Liver (tissue), 9 donors: Measurements from ENCODE around the gene PAPOLG. TPM values are rescaled to one million over a fixed set of nuclear protein-coding genes. Genes with fewer than 3 reads are reported as not detected.
"Not testable (repeated sequence)": the region's sequence is repeated elsewhere in the genome, so short reads cannot be mapped to it uniquely, and the experiment has no call there.

ENCODE experiments used
- DNase-seq: peaks from one replicate; pipeline ENCODE4 v3.0.0-alpha.2; 2017; ENCODE audit warnings: low spot score
- H3K27ac ChIP-seq, 2 donors: one replicate each; pipeline ENCODE4 v1.7.0; 2013; ENCODE audit warnings: inconsistent platforms in 2 of 2, low read length in 2 of 2, control low read depth in 1 of 2, low read depth in 1 of 2, mild to moderate bottlenecking in 1 of 2
- H3K27me3 ChIP-seq, 4 donors: one replicate each; pipeline versions ENCODE4 v1.6.1 to v1.7.0; 2013; ENCODE audit warnings: low read length in 3 of 4, inconsistent platforms in 1 of 4, mild to moderate bottlenecking in 1 of 4, moderate library complexity in 1 of 4; ENCODE audit not compliant: control insufficient read depth in 4 of 4, insufficient read depth in 4 of 4
- H3K36me3 ChIP-seq, 4 donors: one replicate each; pipeline versions ENCODE4 v1.6.1 to v1.7.0; 2013; ENCODE audit warnings: low read length in 3 of 4, mild to moderate bottlenecking in 3 of 4, low read depth in 1 of 4, moderate library complexity in 1 of 4; ENCODE audit not compliant: control insufficient read depth in 4 of 4, insufficient read depth in 3 of 4
- H3K4me1 ChIP-seq, 4 donors: one replicate each; pipeline versions ENCODE4 v1.6.1 to v1.7.0; 2013; ENCODE audit warnings: low read length in 3 of 4, mild to moderate bottlenecking in 3 of 4, moderate library complexity in 1 of 4; ENCODE audit not compliant: control insufficient read depth in 4 of 4, insufficient read depth in 4 of 4
- H3K4me3 ChIP-seq, 3 donors: one replicate each; pipeline versions ENCODE4 v1.6.1 to v1.7.0; 2013; ENCODE audit warnings: low read length in 3 of 3, control low read depth in 1 of 3, low read depth in 1 of 3, mild to moderate bottlenecking in 1 of 3
- H3K9ac ChIP-seq, 2 donors: one replicate each; pipeline ENCODE4 v1.7.0; 2013; ENCODE audit warnings: low read length in 2 of 2, mild to moderate bottlenecking in 2 of 2, moderate library complexity in 2 of 2, control low read depth in 1 of 2, low read depth in 1 of 2
- H3K9me3 ChIP-seq, 4 donors: one replicate each; pipeline versions ENCODE4 v1.6.1 to v1.7.0; 2013; ENCODE audit warnings: low read length in 3 of 4; ENCODE audit not compliant: control insufficient read depth in 4 of 4
- EGR1 ChIP-seq, 2 donors: IDR thresholded peaks; 2 replicates each; pipeline ENCODE4 v1.6.1; 2016 to 2018; ENCODE audit warnings: antibody characterized with exemption in 2 of 2, low read depth in 2 of 2
- FOXA1 ChIP-seq: IDR thresholded peaks from 2 replicates; pipeline ENCODE4 v1.6.1; 2016; ENCODE audit warnings: antibody characterized with exemption
- HNF4G ChIP-seq: IDR thresholded peaks from 2 replicates; pipeline ENCODE4 v1.6.1; 2016; ENCODE audit warnings: antibody characterized with exemption
- JUND ChIP-seq, 2 donors: IDR thresholded peaks; 2 replicates each; pipeline ENCODE4 v1.6.1; 2016; ENCODE audit warnings: antibody characterized with exemption in 2 of 2
- MAX ChIP-seq: IDR thresholded peaks from 2 replicates; pipeline ENCODE4 v1.6.1; 2016; ENCODE audit warnings: antibody characterized with exemption
- RAD21 ChIP-seq, 2 donors: IDR thresholded peaks; 2 replicates each; pipeline ENCODE4 v1.6.1; 2016; ENCODE audit warnings: antibody characterized with exemption in 2 of 2, mild to moderate bottlenecking in 2 of 2
- RXRA ChIP-seq, 2 donors: IDR thresholded peaks; 2 replicates each; pipeline ENCODE4 v1.6.1; 2017 to 2018; ENCODE audit warnings: antibody characterized with exemption in 2 of 2, mild to moderate bottlenecking in 1 of 2
- TAF1 ChIP-seq: conservative IDR thresholded peaks from 2 replicates; pipeline ENCODE4 v1.6.1; 2016; ENCODE audit warnings: antibody characterized with exemption, mild to moderate bottlenecking
- YY1 ChIP-seq: IDR thresholded peaks from 2 replicates; pipeline ENCODE4 v1.6.1; 2016; ENCODE audit warnings: antibody characterized with exemption, mild to moderate bottlenecking
- WGBS: extraction: QIAGEN DNeasy Blood & Tissue Kit; methylation state at CpG from one replicate; pipeline ENCODE4 v1.1.7; 2013; 5-methylcytosine and 5-hydroxymethylcytosine counted together
- polyA plus RNA-seq, 2 donors: library from polyadenylated mRNA; stranded (reverse) in 1 of 2; unstranded in 1 of 2; fragments of 200-250 nt in 1 of 2; fragments of >200 nt in 1 of 2; fragmentation: Nextera tagmentation in 1 of 2; extraction: Ambion mirVana in 1 of 2; gene quantifications; one replicate each; pipeline versions ENCODE4 v1.2.1 to v1.2.3, GENCODE V29; 2013 to 2015
- total RNA-seq, 2 donors: library from RNA; depleted of rRNA; stranded (reverse); fragments of >200 nt; gene quantifications; one replicate each; pipeline ENCODE4 v1.2.3, GENCODE V29; 2014
- donor health status: healthy.
- donor health status: healthy.
- donor health status: healthy.
- donor health status: healthy.
- donor health status: healthy.

The PAPOLG gene
- total and polyA plus RNA-seq, 4 donors = 1.8 to 7.7 (median 3.6) TPM

- no peak overlapping the region for H3K27ac ChIP-seq
- TF ChIP-seq FOXA1 (no peak), RAD21 (IDR thresholded peaks at IDR 0.05) (no peak), MAX (no peak), RXRA (IDR thresholded peaks at IDR 0.05) (no peak), HNF4G (no peak), YY1 (no peak), EGR1 (IDR thresholded peaks at IDR 0.05; ENCODE audit: low read depth in 2 of 2) (no peak), JUND (IDR thresholded peaks at IDR 0.05) (no peak)
- no peaks in the 10 kb centered on the region for H3K4me1 ChIP-seq
- WGBS = 94% methylated on average over 16 of the region's 16 CpGs
- peaks cover 0 to 4% (median 1%) of the 10 kb centered on the region in 4 donors for H3K36me3 ChIP-seq
- no peaks in the 10 kb centered on the region for H3K27me3 ChIP-seq
- DNase-seq = no peak
- H3K9ac ChIP-seq = no peak overlapping the region
- no peaks in the 10 kb centered on the region for H3K9me3 ChIP-seq
- no peak overlapping the region for H3K4me3 ChIP-seq
Measured at GRCh38 chr2:60808330-60808801, 52.3 kb downstream of the PAPOLG start.

GRCh38 chr2:60811491-60812375 lies 55.7 kb downstream of the PAPOLG start:
- no peak overlapping the region for H3K27ac ChIP-seq
- no peaks in the 10 kb centered on the region for H3K9me3 ChIP-seq
- DNase-seq = no peak
- H3K4me1 ChIP-seq = no peaks in the 10 kb centered on the region
- H3K36me3 ChIP-seq = no peaks in the 10 kb centered on the region
- H3K4me3 ChIP-seq = no peak overlapping the region
- WGBS = 96% methylated on average over 14 of the region's 14 CpGs
- H3K27me3 ChIP-seq = no peaks in the 10 kb centered on the region
- H3K9ac ChIP-seq = no peak overlapping the region
- TF ChIP-seq EGR1 (IDR thresholded peaks at IDR 0.05; ENCODE audit: low read depth in 2 of 2) (no peak), TAF1 (no peak), YY1 (no peak)

GRCh38 chr2:60817191-60817590 lies 61.1 kb downstream of the PAPOLG start:
- H3K9ac ChIP-seq, H3K36me3 ChIP-seq, H3K4me1 ChIP-seq, H3K9me3 ChIP-seq, H3K4me3 ChIP-seq, DNase-seq, H3K27ac ChIP-seq, H3K27me3 ChIP-seq: not testable (repeated sequence)
- WGBS = 93% methylated on average over 9 of the region's 9 CpGs

- H3K9ac ChIP-seq = no peak overlapping the region
- no peaks in the 10 kb centered on the region for H3K9me3 ChIP-seq
- no peaks in the 10 kb centered on the region for H3K4me1 ChIP-seq
- TF ChIP-seq RAD21 (IDR thresholded peaks at IDR 0.05) (peak in 1 of 2 donors; percentile 33), TAF1 (no peak)
- DNase-seq = no peak
- WGBS = 71% methylated on average over 4 of the region's 4 CpGs
- no peaks in the 10 kb centered on the region for H3K36me3 ChIP-seq
- H3K4me3 ChIP-seq = no peak overlapping the region
- no peak overlapping the region for H3K27ac ChIP-seq
- no peaks in the 10 kb centered on the region for H3K27me3 ChIP-seq
Measured at GRCh38 chr2:60818272-60818671, 62.2 kb downstream of the PAPOLG start.
